ENCODE measurements around the gene VPS16. TPM values are rescaled to one million over a fixed set of nuclear protein-coding genes. Genes with fewer than 3 reads are reported as not detected.

VPS16 gene
- total and polyA plus RNA-seq, 2 of the 13 experiments (the other 11 are each of a cell fraction or from before 2014, with no cell fraction given), result 34.2 to 35.4 TPM

- TF ChIP-seq, protein P1, sequence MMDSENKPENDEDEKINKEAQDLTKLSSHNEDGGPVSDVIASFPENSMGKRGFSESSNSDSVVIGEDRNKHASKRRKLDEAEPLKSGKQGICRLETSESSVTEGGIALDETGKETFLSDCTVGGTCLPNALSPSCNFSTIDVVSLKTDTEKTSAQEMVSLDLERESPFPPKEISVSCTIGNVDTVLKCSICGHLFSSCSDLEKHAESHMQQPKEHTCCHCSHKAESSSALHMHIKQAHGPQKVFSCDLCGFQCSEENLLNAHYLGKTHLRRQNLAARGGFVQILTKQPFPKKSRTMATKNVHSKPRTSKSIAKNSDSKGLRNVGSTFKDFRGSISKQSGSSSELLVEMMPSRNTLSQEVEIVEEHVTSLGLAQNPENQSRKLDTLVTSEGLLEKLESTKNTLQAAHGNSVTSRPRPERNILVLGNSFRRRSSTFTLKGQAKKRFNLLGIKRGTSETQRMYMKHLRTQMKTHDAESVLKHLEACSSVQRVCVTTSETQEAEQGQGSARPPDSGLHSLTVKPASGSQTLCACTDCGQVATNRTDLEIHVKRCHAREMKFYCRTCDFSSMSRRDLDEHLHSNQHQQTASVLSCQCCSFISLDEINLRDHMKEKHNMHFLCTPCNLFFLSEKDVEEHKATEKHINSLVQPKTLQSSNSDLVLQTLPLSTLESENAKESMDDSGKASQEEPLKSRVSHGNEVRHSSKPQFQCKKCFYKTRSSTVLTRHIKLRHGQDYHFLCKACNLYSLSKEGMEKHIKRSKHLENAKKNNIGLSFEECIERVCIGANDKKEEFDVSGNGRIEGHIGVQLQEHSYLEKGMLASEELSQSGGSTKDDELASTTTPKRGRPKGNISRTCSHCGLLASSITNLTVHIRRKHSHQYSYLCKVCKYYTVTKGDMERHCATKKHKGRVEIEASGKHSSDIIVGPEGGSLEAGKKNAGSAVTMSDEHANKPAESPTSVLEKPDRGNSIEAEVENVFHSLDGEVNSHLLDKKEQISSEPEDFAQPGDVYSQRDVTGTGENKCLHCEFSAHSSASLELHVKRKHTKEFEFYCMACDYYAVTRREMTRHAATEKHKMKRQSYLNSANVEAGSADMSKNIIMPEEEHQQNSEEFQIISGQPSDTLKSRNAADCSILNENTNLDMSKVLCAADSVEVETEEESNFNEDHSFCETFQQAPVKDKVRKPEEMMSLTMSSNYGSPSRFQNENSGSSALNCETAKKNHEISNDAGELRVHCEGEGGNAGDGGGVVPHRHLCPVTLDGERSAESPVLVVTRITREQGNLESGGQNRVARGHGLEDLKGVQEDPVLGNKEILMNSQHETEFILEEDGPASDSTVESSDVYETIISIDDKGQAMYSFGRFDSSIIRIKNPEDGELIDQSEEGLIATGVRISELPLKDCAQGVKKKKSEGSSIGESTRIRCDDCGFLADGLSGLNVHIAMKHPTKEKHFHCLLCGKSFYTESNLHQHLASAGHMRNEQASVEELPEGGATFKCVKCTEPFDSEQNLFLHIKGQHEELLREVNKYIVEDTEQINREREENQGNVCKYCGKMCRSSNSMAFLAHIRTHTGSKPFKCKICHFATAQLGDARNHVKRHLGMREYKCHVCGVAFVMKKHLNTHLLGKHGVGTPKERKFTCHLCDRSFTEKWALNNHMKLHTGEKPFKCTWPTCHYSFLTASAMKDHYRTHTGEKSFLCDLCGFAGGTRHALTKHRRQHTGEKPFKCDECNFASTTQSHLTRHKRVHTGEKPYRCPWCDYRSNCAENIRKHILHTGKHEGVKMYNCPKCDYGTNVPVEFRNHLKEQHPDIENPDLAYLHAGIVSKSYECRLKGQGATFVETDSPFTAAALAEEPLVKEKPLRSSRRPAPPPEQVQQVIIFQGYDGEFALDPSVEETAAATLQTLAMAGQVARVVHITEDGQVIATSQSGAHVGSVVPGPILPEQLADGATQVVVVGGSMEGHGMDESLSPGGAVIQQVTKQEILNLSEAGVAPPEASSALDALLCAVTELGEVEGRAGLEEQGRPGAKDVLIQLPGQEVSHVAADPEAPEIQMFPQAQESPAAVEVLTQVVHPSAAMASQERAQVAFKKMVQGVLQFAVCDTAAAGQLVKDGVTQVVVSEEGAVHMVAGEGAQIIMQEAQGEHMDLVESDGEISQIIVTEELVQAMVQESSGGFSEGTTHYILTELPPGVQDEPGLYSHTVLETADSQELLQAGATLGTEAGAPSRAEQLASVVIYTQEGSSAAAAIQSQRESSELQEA (CRISPR knock-in tag; IDR thresholded peaks at IDR 0.05; ENCODE audit: not compliant biosample characterization), result no peak
- TF ChIP-seq ZNF205 (CRISPR knock-in tag; IDR thresholded peaks at IDR 0.05), result peak; percentile 51; the same call in 1 of the 2 replicates
- TF ChIP-seq, protein P2, sequence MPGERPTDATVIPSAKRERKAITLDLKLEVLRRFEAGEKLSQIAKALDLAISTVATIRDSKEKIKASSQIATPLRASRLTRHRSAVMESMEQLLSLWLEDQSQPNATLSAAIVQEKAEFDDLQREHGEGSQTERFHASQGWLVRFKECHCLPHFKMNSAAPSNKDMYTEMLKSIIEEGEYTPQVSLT (CRISPR knock-in tag; IDR thresholded peaks at IDR 0.05; ENCODE audit: borderline replicate concordance, low read depth), result peak; percentile 18
- 0 out of 2 replicates have a peak, but pooled peaks have one; percentile 66 for TF ChIP-seq NAIF1 (CRISPR knock-in tag; IDR thresholded peaks at IDR 0.05; ENCODE audit: borderline replicate concordance)
- TF ChIP-seq ZNF546 (CRISPR knock-in tag; conservative IDR thresholded peaks at IDR 0.05), result no peak
- TF ChIP-seq ZFP90 (CRISPR knock-in tag; IDR thresholded peaks at IDR 0.05; ENCODE audit: borderline replicate concordance), result no peak
- TF ChIP-seq PRMT3 (CRISPR knock-in tag; IDR thresholded peaks at IDR 0.05; ENCODE audit: borderline replicate concordance, low read depth), result no peak
- no peak for TF ChIP-seq AGO1 (IDR thresholded peaks at IDR 0.05; ENCODE audit: low read depth, low read length, poor library complexity, severe bottlenecking)
- TF ChIP-seq SP2 (CRISPR knock-in tag; IDR thresholded peaks at IDR 0.05), result no peak
- TF ChIP-seq, protein P3, sequence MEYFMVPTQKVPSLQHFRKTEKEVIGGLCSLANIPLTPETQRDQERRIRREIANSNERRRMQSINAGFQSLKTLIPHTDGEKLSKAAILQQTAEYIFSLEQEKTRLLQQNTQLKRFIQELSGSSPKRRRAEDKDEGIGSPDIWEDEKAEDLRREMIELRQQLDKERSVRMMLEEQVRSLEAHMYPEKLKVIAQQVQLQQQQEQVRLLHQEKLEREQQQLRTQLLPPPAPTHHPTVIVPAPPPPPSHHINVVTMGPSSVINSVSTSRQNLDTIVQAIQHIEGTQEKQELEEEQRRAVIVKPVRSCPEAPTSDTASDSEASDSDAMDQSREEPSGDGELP (IDR thresholded peaks at IDR 0.05; ENCODE audit: borderline replicate concordance, low read depth), result peak; percentile 46; the same call in 1 of the 2 replicates
- TF ChIP-seq ZNF383 (CRISPR knock-in tag; IDR thresholded peaks at IDR 0.05; ENCODE audit: borderline replicate concordance), result peak; percentile 39
- peak; percentile 46; the same call in 1 of the 2 replicates for TF ChIP-seq SOX5 (CRISPR knock-in tag; IDR thresholded peaks at IDR 0.05; ENCODE audit: borderline replicate concordance)
- TF ChIP-seq ZBTB38 (CRISPR knock-in tag; IDR thresholded peaks at IDR 0.05), result peak; percentile 57
- no peak for TF ChIP-seq KLF6 (CRISPR knock-in tag; IDR thresholded peaks at IDR 0.05)
Observed at GRCh38 chr20:2872459-2873009, 32.0 kb downstream of the VPS16 start (continued).

Measured in HepG2 (cell line).